Esophagus muscularis mucosa (tissue), 4 donors: ENCODE results near the gene EDIL3.

Experiments
- EP300 ChIP-seq: sonication (generic); formaldehyde crosslinking; IDR thresholded peaks from one replicate; pipeline ENCODE4 v1.6.1; 2017; ENCODE audit warnings: antibody characterized with exemption
- POLR2AphosphoS5 ChIP-seq, 2 donors: sonication (generic); formaldehyde crosslinking; IDR thresholded peaks; one replicate each; pipeline ENCODE4 v1.6.1; 2017; ENCODE audit warnings: antibody characterized with exemption in 2 of 2
- TF ChIP-seq, protein P1 (sequence below), 3 experiments: fragments of 200-600 bp in 2 of 3; fragments of 450-650 bp in 1 of 3; sonication (generic) in 2 of 3; IDR thresholded peaks; one replicate each; pipeline ENCODE4 v1.5.1; 2017 to 2019; ENCODE audit warnings: antibody characterized with exemption in 3 of 3, mild to moderate bottlenecking in 2 of 3, moderate library complexity in 1 of 3

- TF ChIP-seq EP300 (no peak), POLR2AphosphoS5 (IDR thresholded peaks at IDR 0.05) (no peak)
- TF ChIP-seq, protein P1, sequence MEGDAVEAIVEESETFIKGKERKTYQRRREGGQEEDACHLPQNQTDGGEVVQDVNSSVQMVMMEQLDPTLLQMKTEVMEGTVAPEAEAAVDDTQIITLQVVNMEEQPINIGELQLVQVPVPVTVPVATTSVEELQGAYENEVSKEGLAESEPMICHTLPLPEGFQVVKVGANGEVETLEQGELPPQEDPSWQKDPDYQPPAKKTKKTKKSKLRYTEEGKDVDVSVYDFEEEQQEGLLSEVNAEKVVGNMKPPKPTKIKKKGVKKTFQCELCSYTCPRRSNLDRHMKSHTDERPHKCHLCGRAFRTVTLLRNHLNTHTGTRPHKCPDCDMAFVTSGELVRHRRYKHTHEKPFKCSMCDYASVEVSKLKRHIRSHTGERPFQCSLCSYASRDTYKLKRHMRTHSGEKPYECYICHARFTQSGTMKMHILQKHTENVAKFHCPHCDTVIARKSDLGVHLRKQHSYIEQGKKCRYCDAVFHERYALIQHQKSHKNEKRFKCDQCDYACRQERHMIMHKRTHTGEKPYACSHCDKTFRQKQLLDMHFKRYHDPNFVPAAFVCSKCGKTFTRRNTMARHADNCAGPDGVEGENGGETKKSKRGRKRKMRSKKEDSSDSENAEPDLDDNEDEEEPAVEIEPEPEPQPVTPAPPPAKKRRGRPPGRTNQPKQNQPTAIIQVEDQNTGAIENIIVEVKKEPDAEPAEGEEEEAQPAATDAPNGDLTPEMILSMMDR (IDR thresholded peaks at IDR 0.05), result no peak
Observed at GRCh38 chr5:84237126-84237525, 147.6 kb downstream of the EDIL3 start.
